ENCODE results near the gene SLC9C2.

The SLC9C2 gene

GRCh38 chr1:173504268-173504667 lies 98.6 kb downstream of the SLC9C2 start:
- no peak for ATAC-seq
- no peak for TF ChIP-seq RARB (CRISPR knock-in tag; IDR thresholded peaks at IDR 0.05)
- no peak for TF ChIP-seq BACH2 (CRISPR knock-in tag; IDR thresholded peaks at IDR 0.05; ENCODE audit: borderline replicate concordance)
- TF ChIP-seq ZNF70 (CRISPR knock-in tag; IDR thresholded peaks at IDR 0.05): no peak
- no peak for TF ChIP-seq CSRNP3 (CRISPR knock-in tag; IDR thresholded peaks at IDR 0.05)
- TF ChIP-seq ZFP30 (CRISPR knock-in tag; IDR thresholded peaks at IDR 0.05): no peak
- TF ChIP-seq CREB5 (CRISPR knock-in tag; IDR thresholded peaks at IDR 0.05; ENCODE audit: low read depth): no peak
- no peak for TF ChIP-seq POU6F1 (CRISPR knock-in tag; IDR thresholded peaks at IDR 0.05; ENCODE audit: borderline replicate concordance, low read depth)
- no peak for TF ChIP-seq SNAI2 (CRISPR knock-in tag; IDR thresholded peaks at IDR 0.05)
- no peak for TF ChIP-seq TOX (CRISPR knock-in tag; IDR thresholded peaks at IDR 0.05; ENCODE audit: borderline replicate concordance)
- TF ChIP-seq OSR1 (CRISPR knock-in tag; IDR thresholded peaks at IDR 0.05): no peak
- no peak for TF ChIP-seq TSHZ2 (CRISPR knock-in tag; IDR thresholded peaks at IDR 0.05)
- no peak for TF ChIP-seq ZNF565 (CRISPR knock-in tag; conservative IDR thresholded peaks at IDR 0.05; ENCODE audit: low read depth)
- no peak for TF ChIP-seq ISL1 (CRISPR knock-in tag; IDR thresholded peaks at IDR 0.05)
- TF ChIP-seq ARNTL (CRISPR knock-in tag; IDR thresholded peaks at IDR 0.05; ENCODE audit: borderline replicate concordance, low read depth): no peak

- TF ChIP-seq ARNTL (CRISPR knock-in tag; IDR thresholded peaks at IDR 0.05; ENCODE audit: borderline replicate concordance, low read depth) (no peak), ZFP3 (CRISPR knock-in tag; IDR thresholded peaks at IDR 0.05) (no peak), BACH2 (CRISPR knock-in tag; IDR thresholded peaks at IDR 0.05; ENCODE audit: borderline replicate concordance) (no peak), TCF4 (CRISPR knock-in tag; IDR thresholded peaks at IDR 0.05; ENCODE audit: borderline replicate concordance) (no peak), ZNF565 (CRISPR knock-in tag; conservative IDR thresholded peaks at IDR 0.05; ENCODE audit: low read depth) (no peak), GLIS3 (CRISPR knock-in tag; IDR thresholded peaks at IDR 0.05) (no peak), RARB (CRISPR knock-in tag; IDR thresholded peaks at IDR 0.05) (no peak), CSRNP3 (CRISPR knock-in tag; IDR thresholded peaks at IDR 0.05) (no peak)
- peak; percentile 63 for ATAC-seq
Observed at GRCh38 chr1:173503391-173503790, 99.5 kb downstream of the SLC9C2 start.

GRCh38 chr1:173502104-173502503 lies 100.8 kb downstream of the SLC9C2 start:
- no peak for ATAC-seq
- TF ChIP-seq ZNF70 (CRISPR knock-in tag; IDR thresholded peaks at IDR 0.05): no peak
- no peak for TF ChIP-seq ZC3H10 (CRISPR knock-in tag; IDR thresholded peaks at IDR 0.05)
- TF ChIP-seq BACH2 (CRISPR knock-in tag; IDR thresholded peaks at IDR 0.05; ENCODE audit: borderline replicate concordance): no peak
- no peak for TF ChIP-seq ARNTL (CRISPR knock-in tag; IDR thresholded peaks at IDR 0.05; ENCODE audit: borderline replicate concordance, low read depth)
- no peak for TF ChIP-seq PPARA (CRISPR knock-in tag; IDR thresholded peaks at IDR 0.05; ENCODE audit: borderline replicate concordance)
- TF ChIP-seq CSRNP3 (CRISPR knock-in tag; IDR thresholded peaks at IDR 0.05): no peak
- no peak for TF ChIP-seq ZFP30 (CRISPR knock-in tag; IDR thresholded peaks at IDR 0.05)
- no peak for TF ChIP-seq GLIS3 (CRISPR knock-in tag; IDR thresholded peaks at IDR 0.05)
- no peak for TF ChIP-seq CSDC2 (CRISPR knock-in tag; IDR thresholded peaks at IDR 0.05)
- TF ChIP-seq ESRRG (CRISPR knock-in tag; IDR thresholded peaks at IDR 0.05): no peak
- no peak for TF ChIP-seq ISL1 (CRISPR knock-in tag; IDR thresholded peaks at IDR 0.05)
- no peak for TF ChIP-seq ZFP3 (CRISPR knock-in tag; IDR thresholded peaks at IDR 0.05)
- TF ChIP-seq TSHZ2 (CRISPR knock-in tag; IDR thresholded peaks at IDR 0.05): no peak
- no peak for TF ChIP-seq TOX (CRISPR knock-in tag; IDR thresholded peaks at IDR 0.05; ENCODE audit: borderline replicate concordance)
